SU-DHL-6 (cell line): Measurements from ENCODE around the gene REXO2.
A peak's percentile ranks its signal among the peaks of the same experiment; 100 is the strongest.

ENCODE experiments used
- H2AFZ ChIP-seq: fragments of 200-600 bp; sonication (generic); 2 replicates; pipeline ENCODE4 v1.6.1; 2014; ENCODE audit warnings: low read depth, mild to moderate bottlenecking, moderate library complexity, mixed read lengths, antibody characterized with exemption, low read length; ENCODE audit not compliant: severe bottlenecking
- H3F3A ChIP-seq: fragments of 200-600 bp; shearing (Covaris generic); 2 replicates; pipeline ENCODE4 v1.6.0; 2016; ENCODE audit warnings: antibody characterized with exemption, mild to moderate bottlenecking; ENCODE audit not compliant: insufficient read depth
- H3K27ac ChIP-seq: fragments of 200-600 bp; sonication (generic); 2 replicates; pipeline ENCODE4 v1.5.1; 2016; ENCODE audit warnings: low read depth, mild to moderate bottlenecking, low read length, moderate library complexity, mixed read lengths
- H3K27me3 ChIP-seq: fragments of 200-600 bp; sonication (generic), shearing (Covaris generic); 2 replicates; pipeline ENCODE4 v1.6.0; 2014; ENCODE audit warnings: mild to moderate bottlenecking, low read length
- H3K36me3 ChIP-seq: fragments of 200-600 bp; sonication (generic); 2 replicates; pipeline ENCODE4 v1.6.1; 2014; ENCODE audit warnings: mild to moderate bottlenecking, low read length, mixed read lengths
- H3K4me2 ChIP-seq: fragments of 300-600, 200-600 bp; shearing (Covaris generic), sonication (generic); 2 replicates; pipeline ENCODE4 v1.6.0; 2014; ENCODE audit warnings: low read length, low read depth, mild to moderate bottlenecking; ENCODE audit not compliant: poor library complexity, severe bottlenecking
- H3K4me3 ChIP-seq: fragments of 200-600 bp; sonication (generic); 2 replicates; pipeline ENCODE4 v1.5.1; 2014; ENCODE audit warnings: antibody characterized with exemption, low read length, mild to moderate bottlenecking, mixed read lengths; ENCODE audit not compliant: insufficient read depth, poor library complexity, severe bottlenecking
- H3K79me2 ChIP-seq: fragments of 200-600 bp; sonication (generic); 2 replicates; pipeline ENCODE4 v1.6.1; 2014; ENCODE audit warnings: mild to moderate bottlenecking, low read length, moderate library complexity; ENCODE audit not compliant: insufficient read depth
- H3K9ac ChIP-seq: fragments of 200-600 bp; sonication (generic); 2 replicates; pipeline ENCODE4 v1.7.0; 2014; ENCODE audit warnings: mild to moderate bottlenecking, low read length
- H3K9me2 ChIP-seq: fragments of 200-600 bp; sonication (generic); replicated peaks from 2 replicates; pipeline ENCODE4 v1.6.1; 2014; ENCODE audit warnings: low read length; ENCODE audit not compliant: insufficient read depth
- H3K9me3 ChIP-seq: fragments of 200-600 bp; sonication (generic); 2 replicates; pipeline ENCODE4 v1.6.1; 2014; ENCODE audit warnings: low read length, mixed read lengths; ENCODE audit not compliant: insufficient read depth
- H4K20me1 ChIP-seq: fragments of 200-600 bp; sonication (generic); 2 replicates; pipeline ENCODE4 v1.6.1; 2014; ENCODE audit warnings: low read depth, mild to moderate bottlenecking, antibody characterized with exemption, low read length, moderate library complexity, mixed read lengths
- EZH2phosphoT487 ChIP-seq: fragments of 200-600 bp; sonication (generic), shearing (Covaris generic); conservative IDR thresholded peaks from 2 replicates; pipeline ENCODE4 v1.6.1; 2018; ENCODE audit warnings: mild to moderate bottlenecking, antibody characterized with exemption, low read length, moderate library complexity, mixed read lengths
- TF ChIP-seq, protein P1 (sequence below): fragments of 200-600 bp; sonication (generic); IDR thresholded peaks from one replicate; pipeline ENCODE4 v1.5.1; 2017; ENCODE audit warnings: antibody characterized with exemption, mild to moderate bottlenecking, low read length, moderate library complexity; ENCODE audit not compliant: insufficient read depth, poor library complexity, severe bottlenecking

The REXO2 gene

DNA sequence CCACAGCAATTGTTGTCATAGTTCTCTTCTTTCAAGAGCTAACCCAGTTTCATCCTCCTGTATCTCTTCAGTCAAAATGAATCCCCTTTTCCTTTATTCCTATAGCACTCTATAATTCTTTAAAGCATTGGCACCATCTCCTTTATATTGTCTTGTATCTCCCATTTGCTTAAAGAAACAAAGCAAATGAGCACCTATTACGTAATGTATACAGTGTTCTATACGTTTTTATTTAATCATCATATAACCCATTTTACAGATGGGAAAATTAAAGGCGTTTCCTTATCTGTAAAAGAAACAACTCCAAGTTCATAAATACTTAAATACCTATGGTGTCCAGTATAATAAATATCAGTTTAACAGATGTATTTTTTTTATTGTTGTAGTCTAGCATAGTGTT lies 6.4 kb upstream of the REXO2 start:
- Histone ChIP-seq H3K9me3 (no peaks in the 10 kb centered on the region), H3K36me3 (no peaks in the 10 kb centered on the region), H3K4me2 (no peak overlapping the region), H3K27ac (no peak overlapping the region), H3F3A (no peaks in the 10 kb centered on the region), H4K20me1 (no peaks in the 10 kb centered on the region), H2AFZ (no peak overlapping the region), H3K27me3 (no peaks in the 10 kb centered on the region), H3K4me3 (no peak overlapping the region), H3K79me2 (no peaks in the 10 kb centered on the region), H3K9ac (no peak overlapping the region), H3K9me2 (no peaks in the 10 kb centered on the region)
- TF ChIP-seq EZH2phosphoT487, result no peak
- TF ChIP-seq, protein P1, sequence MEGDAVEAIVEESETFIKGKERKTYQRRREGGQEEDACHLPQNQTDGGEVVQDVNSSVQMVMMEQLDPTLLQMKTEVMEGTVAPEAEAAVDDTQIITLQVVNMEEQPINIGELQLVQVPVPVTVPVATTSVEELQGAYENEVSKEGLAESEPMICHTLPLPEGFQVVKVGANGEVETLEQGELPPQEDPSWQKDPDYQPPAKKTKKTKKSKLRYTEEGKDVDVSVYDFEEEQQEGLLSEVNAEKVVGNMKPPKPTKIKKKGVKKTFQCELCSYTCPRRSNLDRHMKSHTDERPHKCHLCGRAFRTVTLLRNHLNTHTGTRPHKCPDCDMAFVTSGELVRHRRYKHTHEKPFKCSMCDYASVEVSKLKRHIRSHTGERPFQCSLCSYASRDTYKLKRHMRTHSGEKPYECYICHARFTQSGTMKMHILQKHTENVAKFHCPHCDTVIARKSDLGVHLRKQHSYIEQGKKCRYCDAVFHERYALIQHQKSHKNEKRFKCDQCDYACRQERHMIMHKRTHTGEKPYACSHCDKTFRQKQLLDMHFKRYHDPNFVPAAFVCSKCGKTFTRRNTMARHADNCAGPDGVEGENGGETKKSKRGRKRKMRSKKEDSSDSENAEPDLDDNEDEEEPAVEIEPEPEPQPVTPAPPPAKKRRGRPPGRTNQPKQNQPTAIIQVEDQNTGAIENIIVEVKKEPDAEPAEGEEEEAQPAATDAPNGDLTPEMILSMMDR, result no peak

DNA sequence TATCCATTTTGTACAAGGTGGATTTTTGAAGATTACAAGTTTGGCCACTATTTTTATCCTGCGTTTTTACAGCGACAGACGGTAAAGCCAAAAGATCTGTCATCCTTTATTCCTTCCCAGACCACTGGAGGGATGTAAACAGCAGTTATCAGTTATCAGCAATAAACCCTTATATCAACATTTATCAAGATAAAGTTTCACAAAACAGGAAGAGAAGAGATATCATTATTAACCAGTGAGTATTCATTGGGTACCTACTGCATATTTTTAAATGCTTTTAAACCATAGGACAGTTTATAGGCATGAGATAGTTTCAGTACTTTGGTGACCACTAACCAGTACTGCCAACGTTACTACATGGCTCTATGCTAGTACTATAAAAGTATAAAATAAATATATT lies 5.9 kb upstream of the REXO2 start:
- no peaks in the 10 kb centered on the region for H3K9me2 ChIP-seq

DNA sequence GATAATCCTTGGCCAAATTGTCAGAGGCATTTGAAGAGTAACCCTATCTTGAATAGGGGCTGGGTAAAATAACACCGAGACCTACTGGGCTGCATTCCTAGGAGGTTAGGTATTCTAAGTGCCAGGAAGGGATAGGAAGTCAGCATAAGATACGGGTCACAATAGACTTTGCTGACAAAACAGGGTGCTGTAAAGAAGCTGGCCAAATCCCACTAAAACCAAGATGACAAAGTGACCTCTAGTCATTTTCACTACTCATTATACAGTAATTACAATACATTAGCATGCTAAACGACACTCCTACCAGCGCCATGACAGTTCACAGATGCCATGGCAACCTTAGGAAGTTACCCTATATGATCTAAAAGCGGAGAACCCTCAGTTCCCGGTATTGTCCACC lies 964 bp upstream of the REXO2 start:
- no peak overlapping the region for H3K4me2 ChIP-seq

More for the DNA sequence above, 5.9 kb upstream of the REXO2 start:
- Histone ChIP-seq H3K27me3 (no peaks in the 10 kb centered on the region), H3F3A (no peaks in the 10 kb centered on the region), H3K4me3 (no peak overlapping the region), H3K36me3 (no peaks in the 10 kb centered on the region), H2AFZ (no peak overlapping the region), H4K20me1 (no peaks in the 10 kb centered on the region), H3K9me3 (no peaks in the 10 kb centered on the region), H3K27ac (no peak overlapping the region), H3K4me2 (no peak overlapping the region), H3K79me2 (no peaks in the 10 kb centered on the region), H3K9ac (no peak overlapping the region)
- no peak for TF ChIP-seq EZH2phosphoT487
- TF ChIP-seq, protein P1, result no peak

More for the DNA sequence above, 964 bp upstream of the REXO2 start:
- Histone ChIP-seq H3K9me3 (no peaks in the 10 kb centered on the region), H3K79me2 (peaks cover 39% of the 10 kb centered on the region), H3K9me2 (no peaks in the 10 kb centered on the region), H3K9ac (no peak overlapping the region), H3K4me3 (no peak overlapping the region), H3F3A (no peaks in the 10 kb centered on the region), H4K20me1 (no peaks in the 10 kb centered on the region), H3K27ac (no peak overlapping the region), H2AFZ (peak overlapping the region; percentile 88), H3K36me3 (0 out of 2 replicates have a peak, but pooled peaks cover 7% of the 10 kb centered on the region), H3K27me3 (no peaks in the 10 kb centered on the region)
- TF ChIP-seq, protein P1, result no peak
- no peak for TF ChIP-seq EZH2phosphoT487
